PFSK-1 (cell line): ENCODE measurements around the gene OR8K1. TPM values are rescaled to one million over a fixed set of nuclear protein-coding genes. Genes with fewer than 3 reads are reported as not detected.

Experiments
- FOXP2 ChIP-seq: optimal IDR thresholded peaks from 2 replicates; pipeline ENCODE3; 2011; ENCODE audit warnings: borderline replicate concordance, control low read depth, inconsistent platforms; ENCODE audit not compliant: insufficient read depth; ENCODE audit errors: extremely low read length, extremely low read depth
- POLR2AphosphoS5 ChIP-seq: IDR thresholded peaks from 2 replicates; pipeline ENCODE4 v1.6.1; 2012; ENCODE audit warnings: low read depth, mild to moderate bottlenecking, control low read depth, low read length, moderate library complexity
- REST ChIP-seq, 2 experiments: IDR thresholded peaks; 2 replicates each; pipeline versions ENCODE4 v1.6.1 to v1.8.0; 2011 to 2012; ENCODE audit warnings: low read depth in 2 of 2, low read length in 2 of 2, control low read depth in 1 of 2, inconsistent platforms in 1 of 2, mild to moderate bottlenecking in 1 of 2, moderate library complexity in 1 of 2; ENCODE audit not compliant: insufficient read depth in 1 of 2
- SIN3A ChIP-seq: IDR thresholded peaks from 2 replicates; pipeline ENCODE4 v1.6.1; 2012; ENCODE audit warnings: mild to moderate bottlenecking, low read length, moderate library complexity, borderline replicate concordance; ENCODE audit not compliant: insufficient read depth
- TAF1 ChIP-seq: IDR thresholded peaks from 2 replicates; pipeline ENCODE4 v1.6.1; 2012; ENCODE audit warnings: low read length, control low read depth, borderline replicate concordance; ENCODE audit not compliant: insufficient read depth
- polyA plus RNA-seq: library from polyadenylated mRNA; unstranded; fragments of >200 nt; gene quantifications from one replicate; pipeline ENCODE4 v1.2.1, GENCODE V29; 2012; ENCODE audit warnings: low read depth, missing spikeins; ENCODE audit not compliant: insufficient read length

OR8K1 gene
- not detected for polyA plus RNA-seq

GRCh38 chr11:56345739-56346138, at the start of gene OR8K1:
Gene OR8K1 (plus strand): TSS chr11:56346039. CDS start chr11:56346039, 0 bp downstream.
- TF ChIP-seq FOXP2 (no peak), TAF1 (no peak), POLR2AphosphoS5 (no peak), REST (IDR thresholded peaks at IDR 0.05; ENCODE audit: insufficient read depth in 1 of 2, low read depth in 2 of 2, low read length in 2 of 2) (no peak), SIN3A (no peak)

GRCh38 chr11:56296898-56297297, 48.9 kb upstream of the OR8K1 start:
- TF ChIP-seq FOXP2: no peak
- TF ChIP-seq REST (IDR thresholded peaks at IDR 0.05; ENCODE audit: insufficient read depth in 1 of 2, low read depth in 2 of 2, low read length in 2 of 2): no peak
- no peak for TF ChIP-seq TAF1
- TF ChIP-seq SIN3A: no peak
- no peak for TF ChIP-seq POLR2AphosphoS5

GRCh38 chr11:56307836-56308235, 38.0 kb upstream of the OR8K1 start:
- TF ChIP-seq FOXP2 (no peak), SIN3A (no peak), REST (IDR thresholded peaks at IDR 0.05; ENCODE audit: insufficient read depth in 1 of 2, low read depth in 2 of 2, low read length in 2 of 2) (no peak)

GRCh38 chr11:56314844-56315243, 31.0 kb upstream of the OR8K1 start, which contains the start of gene OR8K3:
Gene OR8K3 (plus strand): TSS chr11:56315144. CDS start chr11:56318307, 3,163 bp downstream.
- TF ChIP-seq SIN3A (no peak), REST (IDR thresholded peaks at IDR 0.05; ENCODE audit: insufficient read depth in 1 of 2, low read depth in 2 of 2, low read length in 2 of 2) (no peak), FOXP2 (no peak), TAF1 (no peak), POLR2AphosphoS5 (no peak)
